PFSK-1 (cell line): ENCODE data around the gene SYNE1.

Source experiments
- FOXP2 ChIP-seq: optimal IDR thresholded peaks from 2 replicates; pipeline ENCODE3; 2011; ENCODE audit warnings: borderline replicate concordance, control low read depth, inconsistent platforms; ENCODE audit not compliant: insufficient read depth; ENCODE audit errors: extremely low read length, extremely low read depth
- POLR2AphosphoS5 ChIP-seq: IDR thresholded peaks from 2 replicates; pipeline ENCODE4 v1.6.1; 2012; ENCODE audit warnings: low read depth, mild to moderate bottlenecking, control low read depth, low read length, moderate library complexity
- REST ChIP-seq, 2 experiments: IDR thresholded peaks; 2 replicates each; pipeline versions ENCODE4 v1.6.1 to v1.8.0; 2011 to 2012; ENCODE audit warnings: low read depth in 2 of 2, low read length in 2 of 2, control low read depth in 1 of 2, inconsistent platforms in 1 of 2, mild to moderate bottlenecking in 1 of 2, moderate library complexity in 1 of 2; ENCODE audit not compliant: insufficient read depth in 1 of 2
- SIN3A ChIP-seq: IDR thresholded peaks from 2 replicates; pipeline ENCODE4 v1.6.1; 2012; ENCODE audit warnings: mild to moderate bottlenecking, low read length, moderate library complexity, borderline replicate concordance; ENCODE audit not compliant: insufficient read depth
- TAF1 ChIP-seq: IDR thresholded peaks from 2 replicates; pipeline ENCODE4 v1.6.1; 2012; ENCODE audit warnings: low read length, control low read depth, borderline replicate concordance; ENCODE audit not compliant: insufficient read depth

SYNE1 gene

GRCh38 chr6:152387091-152387490 is 250.1 kb downstream of the SYNE1 start:
- no peak for TF ChIP-seq TAF1
- no peak for TF ChIP-seq SIN3A
- no peak for TF ChIP-seq POLR2AphosphoS5
- no peak for TF ChIP-seq FOXP2
- TF ChIP-seq REST (IDR thresholded peaks at IDR 0.05; ENCODE audit: insufficient read depth in 1 of 2, low read depth in 2 of 2, low read length in 2 of 2) = no peak

DNA sequence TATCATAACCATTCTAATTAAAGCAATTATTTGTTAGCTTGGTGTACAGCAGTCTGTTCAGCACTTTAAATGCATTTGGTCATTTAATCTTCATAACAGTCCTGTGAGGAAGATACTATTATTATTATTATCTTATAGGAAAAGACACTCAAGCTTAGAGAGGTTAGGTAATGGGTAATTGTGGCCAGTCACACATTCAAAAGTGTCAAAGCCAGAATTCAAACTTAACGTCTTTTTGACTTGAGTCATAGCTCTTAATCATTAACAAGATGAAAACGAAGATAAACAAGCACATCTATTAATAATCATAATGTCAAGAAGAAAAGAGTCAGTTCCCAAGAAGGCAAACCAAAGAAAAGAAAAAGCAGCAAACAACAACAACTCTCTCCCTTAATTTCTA is 251.0 kb downstream of the SYNE1 start:
- no peak for TF ChIP-seq TAF1
- no peak for TF ChIP-seq POLR2AphosphoS5
- TF ChIP-seq FOXP2 = no peak
- TF ChIP-seq SIN3A = no peak
- TF ChIP-seq REST (IDR thresholded peaks at IDR 0.05; ENCODE audit: insufficient read depth in 1 of 2, low read depth in 2 of 2, low read length in 2 of 2) = no peak

- TF ChIP-seq FOXP2 = no peak
- TF ChIP-seq SIN3A = no peak
- no peak for TF ChIP-seq REST (IDR thresholded peaks at IDR 0.05; ENCODE audit: insufficient read depth in 1 of 2, low read depth in 2 of 2, low read length in 2 of 2)
These were observed 255.9 kb downstream of the SYNE1 start for GRCh38 chr6:152380993-152381898.

GRCh38 chr6:152380351-152380767 is 256.8 kb downstream of the SYNE1 start:
- no peak for TF ChIP-seq TAF1
- TF ChIP-seq POLR2AphosphoS5 = no peak
- TF ChIP-seq SIN3A = no peak
- TF ChIP-seq FOXP2 = no peak
- no peak for TF ChIP-seq REST (IDR thresholded peaks at IDR 0.05; ENCODE audit: insufficient read depth in 1 of 2, low read depth in 2 of 2, low read length in 2 of 2)
